ENCODE measurements around the gene NRXN3. TPM values are rescaled to one million over a fixed set of nuclear protein-coding genes. Genes with fewer than 3 reads are reported as not detected.

The NRXN3 gene
- polyA plus RNA-seq, 1 donor (not counting 4 experiments of a cell fraction or from before 2014, with no cell fraction given), result 0.89 TPM

- FAIRE-seq, result no peak
- TF ChIP-seq CTCF (optimal IDR thresholded peaks at IDR 0.05 in 1 of 3, IDR thresholded peaks at IDR 0.05 in 1 of 3, conservative IDR thresholded peaks at IDR 0.05 in 1 of 3; ENCODE audit: extremely low read depth in 1 of 3, insufficient read depth in 2 of 3, low read length in 3 of 3), result no peak
- no peak for TF ChIP-seq EZH2 (IDR thresholded peaks at IDR 0.05; ENCODE audit: low read length)
- no peak overlapping the region for H3K9ac ChIP-seq (ENCODE audit: control insufficient read depth, extremely low read depth, insufficient read depth, low read length)
- no peaks in the 10 kb centered on the region for H3K9me3 ChIP-seq (ENCODE audit: control insufficient read depth, low read depth, low read length)
- H3K36me3 ChIP-seq (ENCODE audit: control insufficient read depth in 2 of 2, extremely low read depth in 1 of 2, insufficient read depth in 2 of 2, low read length in 2 of 2), result no peaks in the 10 kb centered on the region
- no peaks in the 10 kb centered on the region for H3K9me1 ChIP-seq (ENCODE audit: control insufficient read depth, extremely low read depth, insufficient read depth, low read length)
- DNase-seq (ENCODE audit: low read depth, low spot score), result no peak
- no peaks in the 10 kb centered on the region for H3K79me2 ChIP-seq (ENCODE audit: control insufficient read depth, insufficient read depth, low read length)
- no peaks in the 10 kb centered on the region for H3K4me1 ChIP-seq (ENCODE audit: control insufficient read depth, extremely low read depth, insufficient read depth, low read length)
- no peak overlapping the region for H3K27ac ChIP-seq (ENCODE audit: control insufficient read depth, insufficient read depth, low read length)
- dilution Hi-C loops (cut with MboI; ENCODE audit: extremely low pct_ligation_motif_present, low sequenced_read_pairs), result no loop called here
- no peak overlapping the region for H3K4me3 ChIP-seq (ENCODE audit: control insufficient read depth in 2 of 3, extremely low read depth in 1 of 3, insufficient read depth in 2 of 3, low read depth in 1 of 3, low read length in 3 of 3)
- H3K4me2 ChIP-seq (ENCODE audit: control insufficient read depth, extremely low read depth, insufficient read depth, low read depth, low read length), result no peak overlapping the region
- no peaks in the 10 kb centered on the region for H4K20me1 ChIP-seq (ENCODE audit: control insufficient read depth, extremely low read depth, insufficient read depth, low read length)
- no peak overlapping the region for H2AFZ ChIP-seq (ENCODE audit: control insufficient read depth, low read length)
- H3K27me3 ChIP-seq (ENCODE audit: control insufficient read depth, extremely low read depth, insufficient read depth, low read length), result no peaks in the 10 kb centered on the region
These were observed 1406.3 kb downstream of the NRXN3 start for GRCh38 chr14:79576424-79576823.

DNA sequence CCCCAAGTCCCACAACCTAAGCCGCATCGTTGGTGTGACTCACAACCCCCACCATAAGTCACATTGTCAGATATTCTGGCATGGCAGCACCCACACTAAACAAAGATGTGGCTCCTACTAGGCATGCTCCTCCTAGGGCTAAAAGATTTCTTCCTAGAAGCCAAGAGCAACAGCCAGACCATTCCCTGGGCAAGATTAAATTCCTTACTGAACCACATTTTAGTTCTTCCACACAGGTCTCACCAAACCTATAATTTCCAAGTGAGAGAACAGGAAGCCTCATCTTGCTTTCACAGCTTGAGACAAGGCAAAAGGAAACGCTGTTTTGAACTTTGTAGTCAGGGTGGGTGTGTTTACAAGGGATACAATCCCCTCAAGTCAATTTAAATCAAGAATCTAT is 1408.3 kb downstream of the NRXN3 start:
- no peak overlapping the region for H3K4me2 ChIP-seq (ENCODE audit: control insufficient read depth, extremely low read depth, insufficient read depth, low read depth, low read length)

More for the DNA sequence above, 1408.3 kb downstream of the NRXN3 start:
- Histone ChIP-seq H3K9me3 (ENCODE audit: control insufficient read depth, low read depth, low read length) (no peaks in the 10 kb centered on the region), H4K20me1 (ENCODE audit: control insufficient read depth, extremely low read depth, insufficient read depth, low read length) (no peaks in the 10 kb centered on the region), H3K4me3 (ENCODE audit: control insufficient read depth in 2 of 3, extremely low read depth in 1 of 3, insufficient read depth in 2 of 3, low read depth in 1 of 3, low read length in 3 of 3) (no peak overlapping the region), H3K27ac (ENCODE audit: control insufficient read depth, insufficient read depth, low read length) (no peak overlapping the region), H3K79me2 (ENCODE audit: control insufficient read depth, insufficient read depth, low read length) (no peaks in the 10 kb centered on the region), H3K9me1 (ENCODE audit: control insufficient read depth, extremely low read depth, insufficient read depth, low read length) (no peaks in the 10 kb centered on the region), H3K4me1 (ENCODE audit: control insufficient read depth, extremely low read depth, insufficient read depth, low read length) (peaks cover 9% of the 10 kb centered on the region), H3K9ac (ENCODE audit: control insufficient read depth, extremely low read depth, insufficient read depth, low read length) (no peak overlapping the region), H2AFZ (ENCODE audit: control insufficient read depth, low read length) (no peak overlapping the region), H3K36me3 (ENCODE audit: control insufficient read depth in 2 of 2, extremely low read depth in 1 of 2, insufficient read depth in 2 of 2, low read length in 2 of 2) (no peaks in the 10 kb centered on the region), H3K27me3 (ENCODE audit: control insufficient read depth, extremely low read depth, insufficient read depth, low read length) (no peaks in the 10 kb centered on the region)
- dilution Hi-C loops (cut with MboI; ENCODE audit: extremely low pct_ligation_motif_present, low sequenced_read_pairs), result no loop called here
- TF ChIP-seq CTCF (optimal IDR thresholded peaks at IDR 0.05 in 1 of 3, IDR thresholded peaks at IDR 0.05 in 1 of 3, conservative IDR thresholded peaks at IDR 0.05 in 1 of 3; ENCODE audit: extremely low read depth in 1 of 3, insufficient read depth in 2 of 3, low read length in 3 of 3) (no peak), EZH2 (IDR thresholded peaks at IDR 0.05; ENCODE audit: low read length) (no peak)
- FAIRE-seq (no peak), DNase-seq (ENCODE audit: low read depth, low spot score) (no peak)
